ENCODE measurements around the gene TMEM186.
"Not testable (repeated sequence)": the region's sequence is repeated elsewhere in the genome, so short reads cannot be mapped to it uniquely, and the experiment has no call there.

Gene TMEM186

DNA sequence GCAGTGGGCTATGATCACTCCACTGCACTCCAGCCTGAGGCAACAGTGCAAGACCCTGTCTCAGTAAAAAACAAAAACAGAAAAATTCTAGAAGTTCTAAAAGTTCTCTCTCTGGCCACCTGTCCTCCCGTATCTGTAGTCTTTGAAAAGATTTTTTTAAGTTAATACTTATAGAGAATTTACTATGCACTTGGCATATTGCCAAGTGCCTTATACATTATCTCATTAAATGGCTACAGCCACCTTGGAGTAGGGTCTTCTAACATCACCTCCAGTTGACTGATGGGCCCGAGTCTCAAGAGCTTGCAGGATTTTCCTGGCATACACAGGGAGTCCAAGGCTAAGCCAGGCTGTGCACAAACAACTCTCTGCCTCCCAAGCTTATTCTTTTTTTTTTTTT is 44.7 kb downstream of the TMEM186 start:
- ChIA-PET POLR2A (interaction anchor here (0.7 kb wide), 1 partner anchor 55 kb away, joined by 4 read pairs; no protein-coding TSS in a partner anchor), CTCF (no interaction called here)
- WGBS (ENCODE audit: insufficient coverage) = no CpG with 5 or more reads among the region's 2 CpGs
- Histone ChIP-seq H3K9me3 (ENCODE audit: control extremely low read depth in 1 of 5, control insufficient read depth in 4 of 5, insufficient read depth in 2 of 5, low read depth in 1 of 5, low read length in 4 of 5) (no peaks in the 10 kb centered on the region), H3K4me1 (ENCODE audit: control extremely low read depth in 1 of 4, control insufficient read depth in 4 of 4, insufficient read depth in 4 of 4, low read length in 3 of 4) (no peaks in the 10 kb centered on the region), H3K27me3 (replicated peaks in 2 of 5; ENCODE audit: control insufficient read depth in 4 of 5, insufficient read depth in 5 of 5, low read length in 4 of 5) (no peaks in the 10 kb centered on the region), H3K27ac (ENCODE audit: insufficient read depth in 1 of 2, low read depth in 1 of 2, low read length in 2 of 2, poor library complexity in 1 of 2, severe bottlenecking in 2 of 2) (no peak overlapping the region), H3K36me3 (ENCODE audit: control insufficient read depth in 4 of 4, insufficient read depth in 4 of 4, low read length in 3 of 4) (peaks cover 0 to 6% (median under 1%) of the 10 kb centered on the region in 4 experiments), H3K4me3 (ENCODE audit: control insufficient read depth in 1 of 7, extremely low read depth in 1 of 7, insufficient read depth in 4 of 7, low read depth in 2 of 7, low read length in 6 of 7) (no peak overlapping the region)
- DNase-seq = no peak

- no peak overlapping the region for H3K4me3 ChIP-seq (ENCODE audit: control insufficient read depth in 1 of 7, extremely low read depth in 1 of 7, insufficient read depth in 4 of 7, low read depth in 2 of 7, low read length in 6 of 7)
- peaks cover 0 to 6% (median 1%) of the 10 kb centered on the region in 4 experiments for H3K36me3 ChIP-seq (ENCODE audit: control insufficient read depth in 4 of 4, insufficient read depth in 4 of 4, low read length in 3 of 4)
- H3K9me3 ChIP-seq (ENCODE audit: control extremely low read depth in 1 of 5, control insufficient read depth in 4 of 5, insufficient read depth in 2 of 5, low read depth in 1 of 5, low read length in 4 of 5) = no peaks in the 10 kb centered on the region
- H3K27ac ChIP-seq (ENCODE audit: insufficient read depth in 1 of 2, low read depth in 1 of 2, low read length in 2 of 2, poor library complexity in 1 of 2, severe bottlenecking in 2 of 2) = no peak overlapping the region
- 84% methylated on average over 9 of the region's 14 CpGs for WGBS (ENCODE audit: insufficient coverage)
- H3K4me1 ChIP-seq (ENCODE audit: control extremely low read depth in 1 of 4, control insufficient read depth in 4 of 4, insufficient read depth in 4 of 4, low read length in 3 of 4) = no peaks in the 10 kb centered on the region
- no peak for DNase-seq
- H3K27me3 ChIP-seq (replicated peaks in 2 of 5; ENCODE audit: control insufficient read depth in 4 of 5, insufficient read depth in 5 of 5, low read length in 4 of 5) = no peaks in the 10 kb centered on the region
- POLR2A ChIA-PET = no interaction called here
- CTCF ChIA-PET = no interaction called here
Observed at GRCh38 chr16:8751481-8752311, 45.7 kb downstream of the TMEM186 start.

GRCh38 chr16:8748944-8749343 is 48.5 kb downstream of the TMEM186 start:
- H3K9me3 ChIP-seq (ENCODE audit: control extremely low read depth in 1 of 5, control insufficient read depth in 4 of 5, insufficient read depth in 2 of 5, low read depth in 1 of 5, low read length in 4 of 5); CTCF ChIA-PET; POLR2A ChIA-PET; H3K4me1 ChIP-seq (ENCODE audit: control extremely low read depth in 1 of 4, control insufficient read depth in 4 of 4, insufficient read depth in 4 of 4, low read length in 3 of 4); H3K4me3 ChIP-seq (ENCODE audit: control insufficient read depth in 1 of 7, extremely low read depth in 1 of 7, insufficient read depth in 4 of 7, low read depth in 2 of 7, low read length in 6 of 7); H3K27me3 ChIP-seq (replicated peaks in 2 of 5; ENCODE audit: control insufficient read depth in 4 of 5, insufficient read depth in 5 of 5, low read length in 4 of 5); H3K36me3 ChIP-seq (ENCODE audit: control insufficient read depth in 4 of 4, insufficient read depth in 4 of 4, low read length in 3 of 4); H3K27ac ChIP-seq (ENCODE audit: insufficient read depth in 1 of 2, low read depth in 1 of 2, low read length in 2 of 2, poor library complexity in 1 of 2, severe bottlenecking in 2 of 2): not testable (repeated sequence)
- DNase-seq = peak in 1 of 3 donors; percentile 2
- WGBS (ENCODE audit: insufficient coverage) = 100% methylated on average over 3 of the region's 9 CpGs

All from common myeloid progenitor, CD34-positive (primary cell).